ENCODE results near the gene CADM2.

CADM2 gene

GRCh38 chr3:86046436-86047136 is 1087.8 kb downstream of the CADM2 start:
- Histone ChIP-seq H3K27ac (no peak overlapping the region), H3K9ac (no peak overlapping the region), H3K79me2 (ENCODE audit: insufficient read depth, low read depth) (no peaks in the 10 kb centered on the region), H3K4me2 (no peak overlapping the region), H3K27me3 (ENCODE audit: insufficient read depth, low read depth) (no peaks in the 10 kb centered on the region), H3K4me1 (ENCODE audit: low read depth, poor library complexity, severe bottlenecking) (no peaks in the 10 kb centered on the region), H4K20me1 (ENCODE audit: insufficient read depth) (no peaks in the 10 kb centered on the region), H3K36me3 (ENCODE audit: insufficient read depth) (no peaks in the 10 kb centered on the region), H2AFZ (ENCODE audit: low read depth) (no peak overlapping the region), H3K4me3 (IDR thresholded peaks at IDR 0.05; ENCODE audit: insufficient read depth, low read depth, low read length) (no peak overlapping the region)
- no peak for TF ChIP-seq CTCF (conservative IDR thresholded peaks at IDR 0.05; ENCODE audit: low read depth, low read length)

- H3K4me3 ChIP-seq (IDR thresholded peaks at IDR 0.05; ENCODE audit: insufficient read depth, low read depth, low read length), result no peak overlapping the region
These were observed 1088.4 kb downstream of the CADM2 start for GRCh38 chr3:86047161-86047560.

GRCh38 chr3:86051058-86051457 is 1092.3 kb downstream of the CADM2 start:
- H3K9ac ChIP-seq, result no peak overlapping the region
- no peak overlapping the region for H3K27ac ChIP-seq
- no peak overlapping the region for H3K4me3 ChIP-seq (IDR thresholded peaks at IDR 0.05; ENCODE audit: insufficient read depth, low read depth, low read length)
- H3K4me1 ChIP-seq (ENCODE audit: low read depth, poor library complexity, severe bottlenecking), result no peaks in the 10 kb centered on the region
- H3K27me3 ChIP-seq (ENCODE audit: insufficient read depth, low read depth), result no peaks in the 10 kb centered on the region
- H4K20me1 ChIP-seq (ENCODE audit: insufficient read depth), result no peaks in the 10 kb centered on the region
- H3K4me2 ChIP-seq, result no peak overlapping the region
- H2AFZ ChIP-seq (ENCODE audit: low read depth), result no peak overlapping the region
- no peaks in the 10 kb centered on the region for H3K79me2 ChIP-seq (ENCODE audit: insufficient read depth, low read depth)
- TF ChIP-seq CTCF (conservative IDR thresholded peaks at IDR 0.05; ENCODE audit: low read depth, low read length), result no peak
- no peaks in the 10 kb centered on the region for H3K36me3 ChIP-seq (ENCODE audit: insufficient read depth)

More at GRCh38 chr3:86047161-86047560, 1088.4 kb downstream of the CADM2 start:
- Histone ChIP-seq H3K4me1 (ENCODE audit: low read depth, poor library complexity, severe bottlenecking) (no peaks in the 10 kb centered on the region), H3K27ac (no peak overlapping the region), H3K9ac (no peak overlapping the region), H3K4me2 (no peak overlapping the region), H3K27me3 (ENCODE audit: insufficient read depth, low read depth) (no peaks in the 10 kb centered on the region), H3K79me2 (ENCODE audit: insufficient read depth, low read depth) (no peaks in the 10 kb centered on the region), H4K20me1 (ENCODE audit: insufficient read depth) (no peaks in the 10 kb centered on the region), H3K36me3 (ENCODE audit: insufficient read depth) (no peaks in the 10 kb centered on the region), H2AFZ (ENCODE audit: low read depth) (no peak overlapping the region)
- no peak for TF ChIP-seq CTCF (conservative IDR thresholded peaks at IDR 0.05; ENCODE audit: low read depth, low read length)

- Histone ChIP-seq H3K4me3 (IDR thresholded peaks at IDR 0.05; ENCODE audit: insufficient read depth, low read depth, low read length) (no peak overlapping the region), H3K79me2 (ENCODE audit: insufficient read depth, low read depth) (no peaks in the 10 kb centered on the region), H3K27ac (no peak overlapping the region), H3K36me3 (ENCODE audit: insufficient read depth) (no peaks in the 10 kb centered on the region), H3K9ac (no peak overlapping the region), H3K4me2 (no peak overlapping the region), H4K20me1 (ENCODE audit: insufficient read depth) (no peaks in the 10 kb centered on the region), H3K4me1 (ENCODE audit: low read depth, poor library complexity, severe bottlenecking) (no peaks in the 10 kb centered on the region), H2AFZ (ENCODE audit: low read depth) (no peak overlapping the region), H3K27me3 (ENCODE audit: insufficient read depth, low read depth) (no peaks in the 10 kb centered on the region)
- TF ChIP-seq CTCF (conservative IDR thresholded peaks at IDR 0.05; ENCODE audit: low read depth, low read length), result no peak
These were observed 1097.2 kb downstream of the CADM2 start for GRCh38 chr3:86056032-86056431.

All from KMS-11 (cell line).